Activated B cell treated with CpG ODN at 0.5 μM for 24 hours (primary cell): ENCODE results near the gene PDCD7. TPM values are rescaled to one million over a fixed set of nuclear protein-coding genes. Genes with fewer than 3 reads are reported as not detected.

Source experiments
- ATAC-seq: fragments of 200-7000 bp; cut with Tn5 transposase; one replicate; pipeline ENCODE4 v1.10.0; 2021; ENCODE audit warnings: low read depth, mild to moderate bottlenecking, moderate library complexity
- CTCF ChIA-PET: fragments of 350-600 bp; sonication (Branson Sonifier 250); formaldehyde crosslinking; loops from one replicate; lab custom pipeline; 2021; ENCODE audit warnings: antibody characterized with exemption; lab: Charles Lee
- POLR2A ChIA-PET: fragments of 350-600 bp; sonication (Branson Sonifier 250); formaldehyde crosslinking; loops from one replicate; lab custom pipeline; 2021; ENCODE audit warnings: antibody characterized with exemption; lab: Charles Lee
- DNase-seq: peaks from one replicate; pipeline ENCODE4 v3.0.0; 2022
- H3K27ac Mint-ChIP-seq: one replicate; pipeline ENCODE4 v1.8.0; 2020; ENCODE audit warnings: mixed read lengths
- H3K27me3 Mint-ChIP-seq: one replicate; pipeline ENCODE4 v1.8.0; 2021; ENCODE audit warnings: mixed read lengths
- H3K36me3 Mint-ChIP-seq: one replicate; pipeline ENCODE4 v1.8.0; 2021; ENCODE audit warnings: low read depth, mixed read lengths
- H3K4me1 Mint-ChIP-seq: one replicate; pipeline ENCODE4 v1.8.0; 2021; ENCODE audit warnings: mixed read lengths
- H3K4me3 Mint-ChIP-seq: one replicate; pipeline ENCODE4 v1.8.0; 2020; ENCODE audit warnings: mild to moderate bottlenecking, mixed read lengths
- H3K9me3 Mint-ChIP-seq: one replicate; pipeline ENCODE4 v1.8.0; 2020; ENCODE audit warnings: mixed read lengths
- CTCF ChIP-seq: fragments of 200-600 bp; IDR thresholded peaks from one replicate; pipeline ENCODE4 v1.8.0; 2022; ENCODE audit warnings: antibody characterized with exemption, mild to moderate bottlenecking
- intact Hi-C: fragments of 100-400 bp; cut with micrococcal nuclease; formaldehyde crosslinking; loops from one replicate; pipeline ENCODE4 v1.15.1; 2024
- total RNA-seq: library from RNA; stranded (reverse); gene quantifications from 2 replicates; pipeline ENCODE4 v1.2.3, GENCODE V29; 2022

PDCD7 gene
- total RNA-seq, 1 donor from 2014 or later = 30.7 TPM

GRCh38 chr15:65091946-65092770 lies 41.5 kb downstream of the PDCD7 start:
- Mint-ChIP-seq H3K4me1 (no peaks in the 10 kb centered on the region), H3K4me3 (no peak overlapping the region), H3K36me3 (peaks cover 5% of the 10 kb centered on the region), H3K9me3 (no peaks in the 10 kb centered on the region), H3K27ac (no peak overlapping the region), H3K27me3 (no peaks in the 10 kb centered on the region)
- ATAC-seq (no peak), DNase-seq (no peak)
- intact Hi-C loops = no loop called here
- CTCF ChIA-PET = no interaction called here
- POLR2A ChIA-PET = no interaction called here
- TF ChIP-seq CTCF = no peak

- POLR2A ChIA-PET = no interaction called here
- Mint-ChIP-seq H3K36me3 (no peaks in the 10 kb centered on the region), H3K9me3 (no peaks in the 10 kb centered on the region), H3K4me1 (no peaks in the 10 kb centered on the region), H3K4me3 (no peak overlapping the region), H3K27ac (no peak overlapping the region), H3K27me3 (peaks cover 4% of the 10 kb centered on the region)
- CTCF ChIA-PET = no interaction called here
- DNase-seq (no peak), ATAC-seq (no peak)
- no peak for TF ChIP-seq CTCF
- intact Hi-C loops = no loop called here
Measured at GRCh38 chr15:65089206-65089824, 44.3 kb downstream of the PDCD7 start.

- Mint-ChIP-seq H3K27ac (no peak overlapping the region), H3K9me3 (no peaks in the 10 kb centered on the region), H3K27me3 (peaks cover 10% of the 10 kb centered on the region), H3K4me1 (no peaks in the 10 kb centered on the region), H3K4me3 (no peak overlapping the region), H3K36me3 (no peaks in the 10 kb centered on the region)
- CTCF ChIA-PET = no interaction called here
- DNase-seq (no peak), ATAC-seq (no peak)
- intact Hi-C loops = no loop called here
- TF ChIP-seq CTCF = no peak
- POLR2A ChIA-PET = no interaction called here
Measured at GRCh38 chr15:65088643-65089021, 45.0 kb downstream of the PDCD7 start.

GRCh38 chr15:65087873-65088642 lies 45.5 kb downstream of the PDCD7 start:
- Mint-ChIP-seq H3K36me3 (no peaks in the 10 kb centered on the region), H3K4me3 (no peak overlapping the region), H3K9me3 (no peaks in the 10 kb centered on the region), H3K27me3 (peaks cover 12% of the 10 kb centered on the region), H3K27ac (no peak overlapping the region), H3K4me1 (no peaks in the 10 kb centered on the region)
- DNase-seq = no peak
- TF ChIP-seq CTCF = no peak
- intact Hi-C loops = no loop called here
- ChIA-PET POLR2A (interaction anchor here (0.5 kb wide), 1 partner anchor 47 kb away, joined by 3 read pairs; no protein-coding TSS in a partner anchor), CTCF (interaction anchor here (1.3 kb wide), 1 partner anchor 10 kb away, joined by 3 read pairs; no protein-coding TSS in a partner anchor)
- ATAC-seq = no peak

- H3K4me1 Mint-ChIP-seq = no peaks in the 10 kb centered on the region
- no peaks in the 10 kb centered on the region for H3K9me3 Mint-ChIP-seq
- ATAC-seq (no peak), DNase-seq (no peak)
- ChIA-PET CTCF (interaction anchor here (1.3 kb wide), 1 partner anchor 9 kb away, joined by 3 read pairs; no protein-coding TSS in a partner anchor), POLR2A (interaction anchor here (0.5 kb wide), 1 partner anchor 48 kb away, joined by 3 read pairs; no protein-coding TSS in a partner anchor)
- no peak overlapping the region for H3K4me3 Mint-ChIP-seq
- intact Hi-C loops = no loop called here
- peaks cover 18% of the 10 kb centered on the region for H3K27me3 Mint-ChIP-seq
- TF ChIP-seq CTCF = no peak
- no peak overlapping the region for H3K27ac Mint-ChIP-seq
- H3K36me3 Mint-ChIP-seq = no peaks in the 10 kb centered on the region
Measured at GRCh38 chr15:65087411-65087810, 46.2 kb downstream of the PDCD7 start.
